ENCODE measurements around the gene FBXO40.
A peak's percentile ranks its signal among the peaks of the same experiment; 100 is the strongest.

- TF ChIP-seq CTCF (IDR thresholded peaks at IDR 0.05 in 4 of 5, conservative IDR thresholded peaks at IDR 0.05 in 1 of 5) (no peak), POLR2A (IDR thresholded peaks at IDR 0.05) (peak; percentile 27 to 72)
Measured at GRCh38 chr3:121592856-121593702, at the start of gene FBXO40.
